GM19351 (cell line): ENCODE results near the gene RFTN2.
"Not testable (repeated sequence)": the region's sequence is repeated elsewhere in the genome, so short reads cannot be mapped to it uniquely, and the experiment has no call there.

Source experiments
- ATAC-seq: cut with Tn5 transposase; IDR thresholded peaks from one replicate; pipeline ENCODE4 v1.9.1; 2021; ENCODE audit warnings: mild to moderate bottlenecking, moderate library complexity; ENCODE audit not compliant: unreplicated experiment

RFTN2 gene, protein sequence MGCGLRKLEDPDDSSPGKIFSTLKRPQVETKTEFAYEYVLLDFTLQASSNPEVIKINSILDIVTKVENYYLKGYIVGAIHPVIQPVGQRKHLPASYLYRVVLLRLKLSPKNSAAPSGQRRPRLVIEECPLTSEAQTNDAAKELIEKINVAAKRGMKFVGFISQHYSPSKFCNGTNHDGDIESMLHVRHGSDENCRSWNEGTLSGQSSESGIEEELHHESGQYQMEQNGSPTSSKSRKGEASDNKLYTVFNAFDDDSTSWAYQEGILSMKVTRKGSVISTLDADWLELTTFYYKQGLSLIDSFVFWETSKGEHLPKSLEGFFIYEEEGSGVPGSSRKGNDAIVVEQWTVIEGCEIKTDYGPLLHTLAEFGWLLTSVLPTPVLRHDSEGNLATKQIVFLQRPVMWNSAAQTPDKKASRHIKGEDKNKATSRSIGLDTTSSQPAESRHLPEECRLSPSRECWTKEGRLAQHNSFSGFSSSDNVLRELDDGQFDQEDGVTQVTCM

GRCh38 chr2:197675246-197675645 is at the start of gene RFTN2:
RFTN2 (minus strand) TSS chr2:197675587; CDS start chr2:197675458, 129 bp downstream.
- ATAC-seq, result no peak

- ATAC-seq, result no peak
Measured at GRCh38 chr2:197717863-197718262, 42.5 kb upstream of the RFTN2 start.

DNA sequence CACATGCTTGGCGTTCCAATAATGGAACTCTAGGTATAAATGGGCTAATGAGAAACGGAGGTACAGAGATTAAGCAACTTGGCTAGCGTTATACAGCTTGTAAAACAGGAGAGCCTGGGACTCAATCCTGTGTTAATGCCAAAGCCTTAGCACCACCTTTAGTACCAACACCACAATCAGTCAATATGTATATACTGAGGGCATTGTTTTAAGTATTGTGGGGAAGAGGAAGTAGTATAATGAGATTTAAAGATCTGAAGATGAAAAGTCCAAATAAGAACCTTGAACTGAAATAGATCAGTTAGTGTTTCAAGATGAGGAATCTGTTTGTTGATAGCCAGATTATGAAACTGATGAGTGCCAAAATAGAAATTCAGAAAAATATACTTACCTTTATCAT is 37.9 kb upstream of the RFTN2 start:
- ATAC-seq, result no peak

DNA sequence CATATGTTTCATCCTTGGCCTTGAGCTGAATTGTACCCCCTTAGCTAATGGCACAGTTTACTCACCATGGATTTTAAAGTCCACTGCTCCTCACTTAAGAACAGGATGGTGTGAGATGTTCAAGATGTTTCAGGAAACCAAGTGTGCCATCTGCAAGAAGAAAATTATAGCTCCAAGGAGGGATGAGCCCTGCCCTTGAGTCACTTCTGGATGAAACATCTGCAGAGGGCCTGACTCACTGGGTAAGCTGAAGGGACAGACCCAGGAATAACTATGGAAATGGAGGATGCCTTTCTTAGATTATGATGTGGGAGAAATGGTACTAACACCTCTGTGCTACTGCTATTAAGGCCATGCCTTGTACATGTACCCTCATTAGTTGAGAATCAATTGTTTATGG is 36.2 kb upstream of the RFTN2 start:
- ATAC-seq, result no peak

GRCh38 chr2:197710424-197711042 is 35.1 kb upstream of the RFTN2 start:
- peak; percentile 82 for ATAC-seq

DNA sequence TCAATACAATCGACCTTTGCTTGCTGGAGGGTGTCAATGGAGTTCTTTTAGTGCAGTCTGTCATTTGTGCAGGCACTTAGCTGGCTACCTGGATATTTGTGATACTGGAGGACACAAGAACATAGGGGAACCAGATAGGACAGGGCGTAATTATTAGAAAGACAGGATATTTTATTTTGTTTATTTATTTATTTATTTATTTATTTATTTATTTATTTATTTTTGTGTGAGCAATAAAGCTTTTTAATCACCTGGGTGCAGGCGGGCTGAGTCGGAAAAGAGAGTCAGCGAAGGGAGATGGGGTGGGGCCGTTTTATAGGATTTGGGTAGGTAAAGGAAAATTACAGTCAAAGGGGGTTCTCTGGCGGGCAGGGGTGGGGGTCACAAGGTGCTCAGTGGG is 33.8 kb upstream of the RFTN2 start:
- not testable (repeated sequence) for ATAC-seq

DNA sequence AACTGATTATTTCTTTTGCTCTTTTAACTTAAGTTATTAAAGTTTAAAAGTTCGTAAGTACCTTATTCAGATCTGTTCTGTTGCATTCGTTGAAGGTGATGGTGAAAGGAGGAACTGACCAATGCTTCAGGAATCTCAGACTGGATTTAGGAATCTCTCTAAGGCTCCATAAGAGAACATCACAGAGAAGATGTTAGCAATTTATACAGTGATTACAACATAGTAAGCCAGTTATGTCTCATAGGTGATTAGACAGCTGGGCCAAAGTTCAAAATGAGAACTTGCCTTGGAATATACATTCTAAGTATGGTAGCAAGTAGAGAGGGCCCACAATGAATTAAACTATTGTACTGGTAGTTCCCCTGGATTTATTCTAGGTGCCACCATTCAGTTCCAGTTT is 32.9 kb upstream of the RFTN2 start:
- no peak for ATAC-seq

DNA sequence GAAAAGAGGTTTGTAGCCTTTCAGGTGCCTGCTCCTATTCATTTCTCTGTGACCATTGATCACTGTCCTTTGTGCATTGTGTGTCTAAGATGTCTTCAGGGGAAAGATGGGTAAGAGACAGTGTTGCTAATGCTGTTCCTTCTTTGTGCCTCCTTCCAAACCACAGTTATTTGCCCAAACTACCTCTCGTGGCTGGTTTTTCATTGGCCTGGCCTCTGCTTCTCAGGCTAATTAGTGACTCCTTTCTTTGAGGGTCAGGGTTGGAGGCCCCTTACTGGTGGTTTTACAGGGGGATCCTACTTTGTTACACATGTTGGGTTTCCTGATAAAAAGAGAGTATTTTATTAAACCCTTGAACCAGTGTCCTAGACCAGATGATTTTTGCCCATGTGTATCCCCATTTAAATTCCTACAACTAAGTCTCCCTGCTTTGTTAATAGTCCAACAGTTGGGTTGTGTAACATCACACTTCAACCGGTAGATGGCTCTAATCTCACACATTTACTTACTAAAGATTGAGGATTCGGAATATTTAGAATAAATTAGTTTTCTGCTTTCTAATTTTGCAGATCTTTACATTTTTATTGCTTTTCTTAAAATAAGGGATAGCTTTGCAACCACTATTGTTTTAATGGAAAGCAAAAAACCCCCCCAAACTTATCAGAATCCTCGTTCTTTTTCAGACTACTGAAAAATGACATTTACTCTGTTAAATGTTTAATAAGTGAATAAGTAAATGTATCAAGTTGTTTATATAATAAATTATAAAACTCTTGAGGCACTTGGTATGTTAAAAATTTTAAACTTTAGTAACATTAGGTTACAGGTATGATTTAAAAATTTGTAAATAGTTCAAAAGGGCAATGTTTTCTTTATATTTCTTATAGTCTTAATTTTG is 32.2 kb upstream of the RFTN2 start:
- no peak for ATAC-seq

GRCh38 chr2:197706839-197707207 is 31.4 kb upstream of the RFTN2 start:
- no peak for ATAC-seq

- no peak for ATAC-seq
Measured at GRCh38 chr2:197705912-197706838, 30.8 kb upstream of the RFTN2 start.

DNA sequence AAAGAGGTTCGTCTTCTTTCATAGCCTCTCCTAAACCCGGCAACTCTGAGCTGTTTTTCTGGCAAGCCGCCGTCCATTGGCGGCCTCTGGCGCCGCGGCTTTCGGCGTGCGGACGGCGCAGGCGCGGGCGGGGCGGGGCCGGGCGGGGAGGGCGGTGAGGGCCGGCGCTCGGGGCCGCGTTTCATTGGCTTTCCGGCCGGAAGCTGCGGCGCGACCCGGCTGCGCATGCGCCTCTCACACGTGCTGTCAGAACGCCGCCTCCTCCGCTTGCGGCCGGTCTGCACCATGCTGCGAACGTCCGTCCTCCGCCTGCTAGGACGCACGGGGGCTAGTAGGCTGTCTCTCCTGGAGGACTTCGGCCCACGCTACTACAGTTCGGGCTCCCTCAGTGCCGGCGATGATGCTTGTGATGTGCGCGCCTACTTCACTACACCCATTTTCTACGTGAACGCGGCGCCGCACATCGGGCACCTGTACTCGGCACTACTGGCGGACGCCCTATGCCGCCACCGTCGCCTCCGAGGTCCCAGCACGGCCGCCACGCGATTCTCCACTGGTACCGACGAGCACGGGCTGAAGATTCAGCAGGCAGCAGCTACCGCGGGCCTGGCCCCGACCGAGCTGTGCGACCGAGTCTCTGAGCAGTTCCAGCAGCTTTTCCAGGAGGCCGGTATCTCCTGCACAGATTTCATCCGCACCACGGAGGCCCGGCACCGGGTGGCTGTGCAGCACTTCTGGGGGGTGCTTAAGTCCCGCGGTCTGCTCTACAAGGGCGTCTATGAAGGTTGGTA is 29.9 kb upstream of the RFTN2 start, which contains the start of gene MARS2:
Gene MARS2, plus strand, starts transcription at position 249 of the 791 bp plus-strand sequence. Its CDS starts 37 bp downstream, at position 286.
- ATAC-seq, result peak; percentile 76

DNA sequence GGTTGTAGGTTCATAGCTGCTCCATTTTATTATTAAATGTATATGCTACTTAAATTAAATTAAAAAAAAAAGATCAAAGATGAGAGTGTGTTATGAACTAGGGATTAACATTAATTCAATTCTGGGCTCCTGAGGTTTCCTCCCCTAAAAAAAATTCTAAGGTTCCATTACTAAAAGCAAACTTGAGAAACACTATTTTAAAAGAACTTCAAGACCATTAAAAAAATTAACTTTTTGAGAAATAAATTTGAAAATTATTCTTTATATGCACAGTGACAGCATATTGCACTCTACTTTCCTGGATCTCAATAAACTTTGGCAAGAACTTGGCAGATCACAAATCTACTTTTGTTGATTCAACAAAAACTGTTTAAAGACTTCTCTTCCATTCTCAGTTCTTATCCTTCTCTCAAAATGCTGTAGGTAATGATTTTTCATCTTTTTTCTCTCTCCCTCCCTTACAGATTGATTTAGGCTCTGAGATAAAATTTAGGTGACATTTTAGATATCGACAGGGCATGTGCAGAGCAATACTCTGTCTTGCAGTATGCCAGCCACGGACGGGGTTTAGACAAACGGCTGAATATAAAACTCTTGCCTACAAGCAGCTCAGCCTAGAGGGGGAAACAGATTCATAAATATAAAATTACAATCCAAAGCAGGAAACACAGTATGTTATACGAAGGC is 29.2 kb upstream of the RFTN2 start:
- ATAC-seq, result peak; percentile 32

GRCh38 chr2:197700960-197701359 is 25.6 kb upstream of the RFTN2 start:
- no peak for ATAC-seq

DNA sequence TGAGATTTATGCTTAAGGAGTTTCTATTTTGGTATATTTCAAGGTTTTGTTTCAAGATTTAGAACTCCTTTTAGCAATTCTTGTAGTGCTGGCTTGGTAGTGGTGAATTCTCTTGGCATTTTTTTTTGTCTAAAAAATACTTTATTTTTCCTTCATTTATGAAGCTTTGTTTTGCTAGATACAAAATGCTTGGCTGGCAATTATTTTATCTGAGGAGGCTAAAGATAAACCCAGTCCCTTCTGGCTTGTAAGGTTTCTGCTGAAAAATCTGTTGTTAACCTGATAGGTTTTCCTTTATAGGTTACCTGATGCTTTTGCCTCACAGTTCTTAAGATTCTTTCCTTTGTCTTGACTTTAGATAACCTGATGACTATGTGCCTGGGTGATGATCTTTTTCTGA is 24.3 kb upstream of the RFTN2 start:
- not testable (repeated sequence) for ATAC-seq

DNA sequence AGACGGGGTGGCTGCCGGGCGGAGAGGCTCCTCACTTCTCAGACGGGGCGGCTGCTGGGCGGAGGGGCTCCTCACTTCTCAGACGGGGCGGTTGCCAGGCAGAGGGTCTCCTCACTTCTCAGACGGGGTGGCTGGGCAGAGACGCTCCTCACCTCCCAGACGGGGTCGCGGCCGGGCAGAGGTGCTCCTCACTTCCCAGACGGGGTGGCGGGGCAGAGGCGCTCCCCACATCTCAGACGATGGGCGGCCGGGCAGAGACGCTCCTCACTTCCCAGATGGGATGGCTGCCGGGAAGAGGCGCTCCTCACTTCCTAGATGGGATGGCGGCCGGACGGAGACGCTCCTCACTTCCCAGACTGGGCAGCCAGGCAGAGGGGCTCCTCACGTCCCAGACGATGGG is 21.2 kb upstream of the RFTN2 start:
- ATAC-seq, result not testable (repeated sequence)

DNA sequence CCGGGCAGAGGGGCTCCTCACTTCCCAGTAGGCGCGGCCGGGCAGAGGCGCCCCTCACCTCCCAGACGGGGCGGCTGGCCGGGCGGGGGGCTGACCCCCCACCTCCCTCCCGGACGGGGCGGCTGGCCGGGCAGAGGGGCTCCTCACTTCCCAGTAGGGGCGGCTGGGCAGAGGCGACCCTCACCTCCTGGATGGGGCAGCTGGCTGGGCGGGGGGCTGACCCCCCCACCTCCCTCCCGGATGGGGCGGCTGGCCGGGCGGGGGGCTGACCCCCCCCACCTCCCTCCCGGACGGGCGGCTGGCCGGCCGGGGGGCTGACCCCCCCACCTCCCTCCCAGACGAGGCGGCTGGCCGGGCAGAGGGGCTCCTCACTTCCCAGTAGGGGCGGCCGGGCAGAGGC is 20.6 kb upstream of the RFTN2 start:
- not testable (repeated sequence) for ATAC-seq

DNA sequence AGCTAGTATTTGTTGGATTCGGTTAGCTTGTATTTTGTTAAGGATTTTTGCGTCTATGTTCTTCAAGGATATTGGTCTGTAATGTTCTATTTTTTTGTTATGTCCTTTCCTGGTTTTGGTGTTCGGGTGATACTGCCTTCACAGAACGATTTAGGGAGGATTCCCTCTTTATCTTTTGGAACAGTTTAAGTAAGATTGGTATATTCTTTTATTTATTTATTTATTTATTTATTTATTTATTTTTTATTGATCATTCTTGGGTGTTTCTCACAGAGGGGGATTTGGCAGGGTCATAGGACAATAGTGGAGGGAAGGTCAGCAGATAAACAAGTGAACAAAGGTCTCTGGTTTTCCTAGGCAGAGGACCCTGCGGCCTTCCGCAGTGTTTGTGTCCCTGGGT is 19.8 kb upstream of the RFTN2 start:
- not testable (repeated sequence) for ATAC-seq

DNA sequence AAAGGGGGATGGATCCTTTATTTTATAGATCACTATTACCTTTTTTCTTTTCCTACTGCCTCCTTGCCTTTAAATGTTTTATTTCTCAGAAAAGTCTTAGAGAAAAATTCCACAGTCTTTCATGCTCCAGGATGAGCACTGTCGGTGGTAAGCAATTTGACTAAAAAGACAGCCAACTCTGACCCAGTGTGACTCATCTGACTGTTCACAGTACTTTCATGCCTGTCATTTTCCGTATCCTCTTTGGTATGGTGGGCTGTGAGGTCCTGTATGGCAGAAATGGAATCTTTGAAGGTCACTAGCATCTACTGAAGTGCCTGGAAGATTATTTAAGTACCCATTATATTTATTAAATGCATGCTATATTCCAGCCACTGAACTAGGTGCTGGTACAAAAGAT is 2.1 kb upstream of the RFTN2 start:
- ATAC-seq, result no peak

- no peak for ATAC-seq
Measured at GRCh38 chr2:197677056-197677455, 1.7 kb upstream of the RFTN2 start.
